Fibroblast of villous mesenchyme (primary cell): ENCODE results near the gene DNAH11. TPM values are rescaled to one million over a fixed set of nuclear protein-coding genes. Genes with fewer than 3 reads are reported as not detected.

ENCODE experiments used
- DNase-seq: peaks from one replicate; pipeline ENCODE4 v3.0.0-alpha.2; 2010; ENCODE audit warnings: low read depth
- H3K4me3 ChIP-seq: 2 replicates; pipeline ENCODE4 v1.5.1; 2011; ENCODE audit warnings: low read depth, mild to moderate bottlenecking, low read length
- total RNA-seq: library from RNA; depleted of rRNA; stranded (reverse); fragments of >200 nt; gene quantifications from 2 replicates; pipeline ENCODE4 v1.2.3, GENCODE V29; 2012
- TF ChIP-seq, protein P1 (sequence below): IDR thresholded peaks from 2 replicates; pipeline ENCODE4 v1.5.1; 2012; ENCODE audit warnings: low read depth, mild to moderate bottlenecking, low read length; ENCODE audit not compliant: insufficient read depth

Gene DNAH11
- total RNA-seq, 1 donor = under 0.01 TPM

DNA sequence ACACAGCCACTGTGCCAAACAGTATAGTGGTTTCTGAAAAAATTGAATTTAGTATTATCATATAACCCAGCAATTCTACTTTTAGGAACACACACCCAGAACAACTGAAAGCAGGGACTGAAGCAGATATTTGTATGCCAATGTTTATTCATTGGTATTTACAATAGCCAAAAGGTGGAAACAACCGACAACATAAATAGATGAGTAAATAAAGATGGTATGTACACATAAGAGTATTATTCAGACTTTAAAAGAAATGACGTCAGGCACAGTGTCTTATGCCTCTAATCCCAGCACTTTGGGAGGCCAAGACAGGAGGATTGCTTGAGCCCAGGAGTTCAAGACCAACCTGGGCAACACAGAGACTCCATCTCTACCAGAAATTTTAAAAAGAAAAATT, 395.6 kb downstream of the DNAH11 start:
- DNase-seq = no peak
- no peak overlapping the region for H3K4me3 ChIP-seq
- TF ChIP-seq, protein P1, sequence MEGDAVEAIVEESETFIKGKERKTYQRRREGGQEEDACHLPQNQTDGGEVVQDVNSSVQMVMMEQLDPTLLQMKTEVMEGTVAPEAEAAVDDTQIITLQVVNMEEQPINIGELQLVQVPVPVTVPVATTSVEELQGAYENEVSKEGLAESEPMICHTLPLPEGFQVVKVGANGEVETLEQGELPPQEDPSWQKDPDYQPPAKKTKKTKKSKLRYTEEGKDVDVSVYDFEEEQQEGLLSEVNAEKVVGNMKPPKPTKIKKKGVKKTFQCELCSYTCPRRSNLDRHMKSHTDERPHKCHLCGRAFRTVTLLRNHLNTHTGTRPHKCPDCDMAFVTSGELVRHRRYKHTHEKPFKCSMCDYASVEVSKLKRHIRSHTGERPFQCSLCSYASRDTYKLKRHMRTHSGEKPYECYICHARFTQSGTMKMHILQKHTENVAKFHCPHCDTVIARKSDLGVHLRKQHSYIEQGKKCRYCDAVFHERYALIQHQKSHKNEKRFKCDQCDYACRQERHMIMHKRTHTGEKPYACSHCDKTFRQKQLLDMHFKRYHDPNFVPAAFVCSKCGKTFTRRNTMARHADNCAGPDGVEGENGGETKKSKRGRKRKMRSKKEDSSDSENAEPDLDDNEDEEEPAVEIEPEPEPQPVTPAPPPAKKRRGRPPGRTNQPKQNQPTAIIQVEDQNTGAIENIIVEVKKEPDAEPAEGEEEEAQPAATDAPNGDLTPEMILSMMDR = no peak

GRCh38 chr7:21939136-21939857, 396.5 kb downstream of the DNAH11 start:
- no peak overlapping the region for H3K4me3 ChIP-seq
- TF ChIP-seq, protein P1 = no peak
- DNase-seq = no peak

GRCh38 chr7:21939858-21940372, 397.1 kb downstream of the DNAH11 start:
- TF ChIP-seq, protein P1 = no peak
- no peak overlapping the region for H3K4me3 ChIP-seq
- DNase-seq = no peak

- no peak overlapping the region for H3K4me3 ChIP-seq
- DNase-seq = peak; percentile 66
- TF ChIP-seq, protein P1 = no peak
These were observed 398.8 kb downstream of the DNAH11 start for GRCh38 chr7:21941611-21942141.

GRCh38 chr7:21942955-21943354, 400.1 kb downstream of the DNAH11 start:
- no peak overlapping the region for H3K4me3 ChIP-seq
- DNase-seq = no peak
- TF ChIP-seq, protein P1 = no peak

DNA sequence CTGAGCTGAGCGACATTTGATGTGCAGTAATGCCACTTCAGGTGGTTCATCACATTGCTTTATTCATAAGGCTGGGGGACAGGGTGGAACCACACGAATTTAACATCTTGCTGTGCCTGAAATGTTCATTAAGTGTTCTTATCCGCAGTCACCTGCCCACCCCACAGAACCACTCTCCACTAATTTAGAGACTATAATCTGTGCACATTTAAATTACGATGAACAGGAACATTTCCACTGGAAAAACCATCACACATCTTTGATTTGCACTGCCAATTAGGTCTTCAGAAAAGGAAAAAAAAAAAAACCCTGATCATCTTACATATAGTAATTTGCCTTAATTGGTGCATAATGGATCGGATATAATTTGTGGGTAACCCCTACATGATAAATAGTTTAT, 400.6 kb downstream of the DNAH11 start:
- no peak overlapping the region for H3K4me3 ChIP-seq
- TF ChIP-seq, protein P1 = no peak

More for the DNA sequence above, 400.6 kb downstream of the DNAH11 start:
- DNase-seq = no peak
